ENCODE data around the gene CCNB1.

Gene CCNB1

DNA sequence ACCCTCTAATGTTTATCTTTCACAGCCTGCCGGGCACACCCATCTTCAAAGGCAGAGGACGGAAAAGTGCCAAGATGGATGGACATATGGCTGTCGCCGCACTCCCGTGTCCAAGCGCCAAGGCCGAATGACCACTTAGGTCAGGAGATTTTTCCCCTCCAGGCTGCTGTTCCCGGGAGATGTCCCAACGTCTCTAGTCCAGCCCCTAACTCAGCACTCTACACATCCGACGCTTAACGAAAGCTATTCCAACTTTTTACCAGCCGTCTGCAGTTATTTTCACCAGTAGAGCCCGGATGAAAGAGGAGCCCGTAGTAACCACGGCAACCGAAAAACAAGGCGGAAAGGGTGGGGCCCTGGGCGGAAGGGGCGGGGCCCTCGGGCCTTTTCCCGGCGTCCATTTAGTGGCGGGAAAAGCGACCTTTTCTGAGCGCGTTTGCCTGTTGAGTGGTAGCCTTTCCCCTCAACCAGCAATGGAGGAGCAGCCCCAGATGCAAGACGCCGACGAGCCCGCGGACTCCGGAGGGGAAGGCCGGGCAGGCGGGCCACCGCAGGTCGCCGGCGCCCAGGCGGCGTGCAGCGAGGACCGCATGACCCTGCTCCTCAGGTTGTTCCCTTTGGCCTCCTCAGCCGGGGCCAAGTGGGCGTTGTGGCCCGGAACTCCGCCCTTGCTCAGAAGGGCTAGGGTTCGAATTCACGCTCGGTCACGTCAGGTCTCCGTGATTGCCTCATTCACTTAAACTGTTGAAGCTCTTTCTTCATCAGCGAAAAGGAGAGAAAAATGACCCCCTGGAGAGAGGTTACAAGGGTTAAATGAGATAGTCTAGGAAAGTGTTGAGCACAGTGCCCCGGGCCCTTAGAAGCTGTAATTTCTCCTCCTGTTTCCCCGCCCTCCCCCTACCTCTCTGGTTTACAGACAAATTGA lies 22.5 kb downstream of the CCNB1 start, which contains the start of gene CENPH (continued):
- TF ChIP-seq, protein P1, sequence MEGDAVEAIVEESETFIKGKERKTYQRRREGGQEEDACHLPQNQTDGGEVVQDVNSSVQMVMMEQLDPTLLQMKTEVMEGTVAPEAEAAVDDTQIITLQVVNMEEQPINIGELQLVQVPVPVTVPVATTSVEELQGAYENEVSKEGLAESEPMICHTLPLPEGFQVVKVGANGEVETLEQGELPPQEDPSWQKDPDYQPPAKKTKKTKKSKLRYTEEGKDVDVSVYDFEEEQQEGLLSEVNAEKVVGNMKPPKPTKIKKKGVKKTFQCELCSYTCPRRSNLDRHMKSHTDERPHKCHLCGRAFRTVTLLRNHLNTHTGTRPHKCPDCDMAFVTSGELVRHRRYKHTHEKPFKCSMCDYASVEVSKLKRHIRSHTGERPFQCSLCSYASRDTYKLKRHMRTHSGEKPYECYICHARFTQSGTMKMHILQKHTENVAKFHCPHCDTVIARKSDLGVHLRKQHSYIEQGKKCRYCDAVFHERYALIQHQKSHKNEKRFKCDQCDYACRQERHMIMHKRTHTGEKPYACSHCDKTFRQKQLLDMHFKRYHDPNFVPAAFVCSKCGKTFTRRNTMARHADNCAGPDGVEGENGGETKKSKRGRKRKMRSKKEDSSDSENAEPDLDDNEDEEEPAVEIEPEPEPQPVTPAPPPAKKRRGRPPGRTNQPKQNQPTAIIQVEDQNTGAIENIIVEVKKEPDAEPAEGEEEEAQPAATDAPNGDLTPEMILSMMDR (tag by site-specific recombination; IDR thresholded peaks at IDR 0.05), result no peak
- peak; percentile 82 for TF ChIP-seq ZBTB21 (tag by site-specific recombination; IDR thresholded peaks at IDR 0.05)
- peak; percentile 95 for TF ChIP-seq ZNF660 (tag by site-specific recombination; IDR thresholded peaks at IDR 0.05)
- TF ChIP-seq ZNF175 (tag by site-specific recombination; IDR thresholded peaks at IDR 0.05), result no peak
- TF ChIP-seq ZNF792 (tag by site-specific recombination; IDR thresholded peaks at IDR 0.05), result no peak
- no peak for TF ChIP-seq ZNF202 (tag by site-specific recombination; IDR thresholded peaks at IDR 0.05; ENCODE audit: borderline replicate concordance)
- TF ChIP-seq, protein P2, sequence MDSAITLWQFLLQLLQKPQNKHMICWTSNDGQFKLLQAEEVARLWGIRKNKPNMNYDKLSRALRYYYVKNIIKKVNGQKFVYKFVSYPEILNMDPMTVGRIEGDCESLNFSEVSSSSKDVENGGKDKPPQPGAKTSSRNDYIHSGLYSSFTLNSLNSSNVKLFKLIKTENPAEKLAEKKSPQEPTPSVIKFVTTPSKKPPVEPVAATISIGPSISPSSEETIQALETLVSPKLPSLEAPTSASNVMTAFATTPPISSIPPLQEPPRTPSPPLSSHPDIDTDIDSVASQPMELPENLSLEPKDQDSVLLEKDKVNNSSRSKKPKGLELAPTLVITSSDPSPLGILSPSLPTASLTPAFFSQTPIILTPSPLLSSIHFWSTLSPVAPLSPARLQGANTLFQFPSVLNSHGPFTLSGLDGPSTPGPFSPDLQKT (IDR thresholded peaks at IDR 0.05; ENCODE audit: borderline replicate concordance, low read depth, low read length), result no peak
- no peak for TF ChIP-seq ZNF707 (tag by site-specific recombination; IDR thresholded peaks at IDR 0.05)
- TF ChIP-seq, protein P3, sequence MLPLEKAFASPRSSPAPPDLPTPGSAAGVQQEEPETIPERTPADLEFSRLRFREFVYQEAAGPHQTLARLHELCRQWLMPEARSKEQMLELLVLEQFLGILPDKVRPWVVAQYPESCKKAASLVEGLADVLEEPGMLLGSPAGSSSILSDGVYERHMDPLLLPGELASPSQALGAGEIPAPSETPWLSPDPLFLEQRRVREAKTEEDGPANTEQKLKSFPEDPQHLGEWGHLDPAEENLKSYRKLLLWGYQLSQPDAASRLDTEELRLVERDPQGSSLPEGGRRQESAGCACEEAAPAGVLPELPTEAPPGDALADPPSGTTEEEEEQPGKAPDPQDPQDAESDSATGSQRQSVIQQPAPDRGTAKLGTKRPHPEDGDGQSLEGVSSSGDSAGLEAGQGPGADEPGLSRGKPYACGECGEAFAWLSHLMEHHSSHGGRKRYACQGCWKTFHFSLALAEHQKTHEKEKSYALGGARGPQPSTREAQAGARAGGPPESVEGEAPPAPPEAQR (tag by site-specific recombination; IDR thresholded peaks at IDR 0.05), result no peak
- peak; percentile 81 for TF ChIP-seq SP7 (tag by site-specific recombination; IDR thresholded peaks at IDR 0.05)
- TF ChIP-seq TRIM28 (IDR thresholded peaks at IDR 0.05; ENCODE audit: borderline replicate concordance, low read length), result 0 out of 2 replicates have a peak, but pooled peaks have one; percentile 50
- no peak for TF ChIP-seq ZNF768 (tag by site-specific recombination; IDR thresholded peaks at IDR 0.05)
- TF ChIP-seq, protein P4, sequence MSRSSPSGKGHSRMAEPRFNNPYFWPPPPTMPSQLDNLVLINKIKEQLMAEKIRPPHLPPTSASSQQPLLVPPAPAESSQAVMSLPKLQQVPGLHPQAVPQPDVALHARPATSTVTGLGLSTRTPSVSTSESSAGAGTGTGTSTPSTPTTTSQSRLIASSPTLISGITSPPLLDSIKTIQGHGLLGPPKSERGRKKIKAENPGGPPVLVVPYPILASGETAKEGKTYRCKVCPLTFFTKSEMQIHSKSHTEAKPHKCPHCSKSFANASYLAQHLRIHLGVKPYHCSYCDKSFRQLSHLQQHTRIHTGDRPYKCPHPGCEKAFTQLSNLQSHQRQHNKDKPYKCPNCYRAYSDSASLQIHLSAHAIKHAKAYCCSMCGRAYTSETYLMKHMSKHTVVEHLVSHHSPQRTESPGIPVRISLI (tag by site-specific recombination; IDR thresholded peaks at IDR 0.05), result no peak
- TF ChIP-seq, protein P5, sequence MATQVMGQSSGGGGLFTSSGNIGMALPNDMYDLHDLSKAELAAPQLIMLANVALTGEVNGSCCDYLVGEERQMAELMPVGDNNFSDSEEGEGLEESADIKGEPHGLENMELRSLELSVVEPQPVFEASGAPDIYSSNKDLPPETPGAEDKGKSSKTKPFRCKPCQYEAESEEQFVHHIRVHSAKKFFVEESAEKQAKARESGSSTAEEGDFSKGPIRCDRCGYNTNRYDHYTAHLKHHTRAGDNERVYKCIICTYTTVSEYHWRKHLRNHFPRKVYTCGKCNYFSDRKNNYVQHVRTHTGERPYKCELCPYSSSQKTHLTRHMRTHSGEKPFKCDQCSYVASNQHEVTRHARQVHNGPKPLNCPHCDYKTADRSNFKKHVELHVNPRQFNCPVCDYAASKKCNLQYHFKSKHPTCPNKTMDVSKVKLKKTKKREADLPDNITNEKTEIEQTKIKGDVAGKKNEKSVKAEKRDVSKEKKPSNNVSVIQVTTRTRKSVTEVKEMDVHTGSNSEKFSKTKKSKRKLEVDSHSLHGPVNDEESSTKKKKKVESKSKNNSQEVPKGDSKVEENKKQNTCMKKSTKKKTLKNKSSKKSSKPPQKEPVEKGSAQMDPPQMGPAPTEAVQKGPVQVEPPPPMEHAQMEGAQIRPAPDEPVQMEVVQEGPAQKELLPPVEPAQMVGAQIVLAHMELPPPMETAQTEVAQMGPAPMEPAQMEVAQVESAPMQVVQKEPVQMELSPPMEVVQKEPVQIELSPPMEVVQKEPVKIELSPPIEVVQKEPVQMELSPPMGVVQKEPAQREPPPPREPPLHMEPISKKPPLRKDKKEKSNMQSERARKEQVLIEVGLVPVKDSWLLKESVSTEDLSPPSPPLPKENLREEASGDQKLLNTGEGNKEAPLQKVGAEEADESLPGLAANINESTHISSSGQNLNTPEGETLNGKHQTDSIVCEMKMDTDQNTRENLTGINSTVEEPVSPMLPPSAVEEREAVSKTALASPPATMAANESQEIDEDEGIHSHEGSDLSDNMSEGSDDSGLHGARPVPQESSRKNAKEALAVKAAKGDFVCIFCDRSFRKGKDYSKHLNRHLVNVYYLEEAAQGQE (tag by site-specific recombination; IDR thresholded peaks at IDR 0.05), result peak; percentile 18
- peak; percentile 89 for TF ChIP-seq ZXDB (tag by site-specific recombination; IDR thresholded peaks at IDR 0.05)
- TF ChIP-seq, protein P6, sequence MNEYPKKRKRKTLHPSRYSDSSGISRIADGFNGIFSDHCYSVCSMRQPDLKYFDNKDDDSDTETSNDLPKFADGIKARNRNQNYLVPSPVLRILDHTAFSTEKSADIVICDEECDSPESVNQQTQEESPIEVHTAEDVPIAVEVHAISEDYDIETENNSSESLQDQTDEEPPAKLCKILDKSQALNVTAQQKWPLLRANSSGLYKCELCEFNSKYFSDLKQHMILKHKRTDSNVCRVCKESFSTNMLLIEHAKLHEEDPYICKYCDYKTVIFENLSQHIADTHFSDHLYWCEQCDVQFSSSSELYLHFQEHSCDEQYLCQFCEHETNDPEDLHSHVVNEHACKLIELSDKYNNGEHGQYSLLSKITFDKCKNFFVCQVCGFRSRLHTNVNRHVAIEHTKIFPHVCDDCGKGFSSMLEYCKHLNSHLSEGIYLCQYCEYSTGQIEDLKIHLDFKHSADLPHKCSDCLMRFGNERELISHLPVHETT (tag by site-specific recombination; IDR thresholded peaks at IDR 0.05), result no peak
- TF ChIP-seq ZNF24 (tag by site-specific recombination; IDR thresholded peaks at IDR 0.05), result no peak; the same call in 1 of the 2 replicates
- TF ChIP-seq HOXA7 (CRISPR knock-in tag; IDR thresholded peaks at IDR 0.05; ENCODE audit: borderline replicate concordance), result no peak
- peak; percentile 94 for TF ChIP-seq ZNF335 (tag by site-specific recombination; conservative IDR thresholded peaks at IDR 0.05)
- TF ChIP-seq ZNF302 (tag by site-specific recombination; IDR thresholded peaks at IDR 0.05; ENCODE audit: low read depth), result no peak
- TF ChIP-seq KLF16 (tag by site-specific recombination; IDR thresholded peaks at IDR 0.05), result peak; percentile 70
- TF ChIP-seq ZNF214 (tag by site-specific recombination; IDR thresholded peaks at IDR 0.05; ENCODE audit: borderline replicate concordance), result no peak
- peak; percentile 41; the same call in 1 of the 2 replicates for TF ChIP-seq ZNF2 (tag by site-specific recombination; IDR thresholded peaks at IDR 0.05)
- no peak for TF ChIP-seq ZNF239 (tag by site-specific recombination; IDR thresholded peaks at IDR 0.05)
- no peak for TF ChIP-seq ZNF112 (tag by site-specific recombination; IDR thresholded peaks at IDR 0.05)
- TF ChIP-seq ZNF621 (tag by site-specific recombination; IDR thresholded peaks at IDR 0.05), result no peak
- peak; percentile 83 for TF ChIP-seq ZNF629 (tag by site-specific recombination; IDR thresholded peaks at IDR 0.05)
- TF ChIP-seq MYNN (tag by site-specific recombination; IDR thresholded peaks at IDR 0.05; ENCODE audit: borderline replicate concordance), result no peak
- no peak for TF ChIP-seq ZFP41 (tag by site-specific recombination; IDR thresholded peaks at IDR 0.05; ENCODE audit: borderline replicate concordance)
- no peak for TF ChIP-seq ZNF416 (tag by site-specific recombination; IDR thresholded peaks at IDR 0.05)

Measured in HEK293 (cell line).